ENCODE measurements around the gene RSAD1. TPM values are rescaled to one million over a fixed set of nuclear protein-coding genes. Genes with fewer than 3 reads are reported as not detected.

The RSAD1 gene
- total RNA-seq, 1 experiment from 2014 or later: 93.9 TPM

DNA sequence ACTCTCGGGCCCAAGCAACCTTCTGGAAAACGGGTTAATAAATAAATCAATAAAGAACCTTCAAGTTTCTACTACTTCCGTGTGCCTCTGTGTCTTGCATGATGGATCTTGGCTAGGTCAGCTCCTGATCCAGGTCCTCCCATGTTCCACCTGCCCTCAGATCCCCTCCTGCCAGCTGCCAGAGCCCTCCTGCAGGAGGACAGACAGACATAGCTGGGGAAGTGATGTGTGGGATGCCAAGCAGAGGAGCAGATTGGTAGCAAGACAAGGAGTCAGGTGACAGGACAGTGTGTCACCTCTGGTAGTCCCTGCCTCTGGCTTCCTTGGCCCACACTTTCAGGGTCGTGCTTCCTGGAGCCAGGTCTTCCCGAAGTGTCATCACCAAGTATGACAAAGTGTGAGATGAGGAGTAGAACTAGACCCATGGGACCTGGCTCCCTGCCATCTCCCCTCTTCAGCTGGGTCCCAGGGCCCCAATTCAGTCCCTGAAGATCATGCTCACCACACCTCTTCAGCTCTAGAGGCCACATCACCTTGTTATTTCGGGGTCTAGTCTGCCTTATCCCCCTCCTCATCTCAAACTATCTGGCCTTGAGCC lies 52.9 kb downstream of the RSAD1 start:
- intact Hi-C loops (cut with micrococcal nuclease; ENCODE audit: unreplicated experiment): loop anchor here (1.0 to 2.0 kb wide), 2 partner anchors 11 to 49 kb away; no protein-coding TSS in a partner anchor
- Mint-ChIP-seq H3K4me1 (ENCODE audit: low read depth, unreplicated experiment) (peaks cover 38% of the 10 kb centered on the region), H3K27ac (ENCODE audit: unreplicated experiment) (peak overlapping the region; percentile 80), H3K27me3 (ENCODE audit: insufficient read depth, unreplicated experiment) (no peaks in the 10 kb centered on the region), H3K9me3 (ENCODE audit: unreplicated experiment) (no peaks in the 10 kb centered on the region), H3K4me3 (ENCODE audit: unreplicated experiment) (no peak overlapping the region), H3K36me3 (ENCODE audit: insufficient read depth, unreplicated experiment) (peaks cover 20% of the 10 kb centered on the region)
- ChIA-PET POLR2A (interaction anchor here (0.7 to 2.2 kb wide), 2 partner anchors 11 to 188 kb away, joined by 3 to 20 read pairs; partner anchors contain the start of gene LUC7L3), CTCF (interaction anchor here (1.2 to 4.0 kb wide), 7 partner anchors 8 to 134 kb away, joined by 3 to 27 read pairs (median 3); partner anchors contain the start of gene LRRC59)
- H3K27me3 ChIP-seq (replicated peaks; ENCODE audit: control insufficient read depth, insufficient read depth, low read length): no peaks in the 10 kb centered on the region
- no peaks in the 10 kb centered on the region for H3K9me3 ChIP-seq
- H3K4me1 ChIP-seq: peaks cover 33% of the 10 kb centered on the region
- no peak for DNase-seq
- no peaks in the 10 kb centered on the region for H3K36me3 ChIP-seq (ENCODE audit: control insufficient read depth, insufficient read depth, low read length)
- TF ChIP-seq, protein P1, sequence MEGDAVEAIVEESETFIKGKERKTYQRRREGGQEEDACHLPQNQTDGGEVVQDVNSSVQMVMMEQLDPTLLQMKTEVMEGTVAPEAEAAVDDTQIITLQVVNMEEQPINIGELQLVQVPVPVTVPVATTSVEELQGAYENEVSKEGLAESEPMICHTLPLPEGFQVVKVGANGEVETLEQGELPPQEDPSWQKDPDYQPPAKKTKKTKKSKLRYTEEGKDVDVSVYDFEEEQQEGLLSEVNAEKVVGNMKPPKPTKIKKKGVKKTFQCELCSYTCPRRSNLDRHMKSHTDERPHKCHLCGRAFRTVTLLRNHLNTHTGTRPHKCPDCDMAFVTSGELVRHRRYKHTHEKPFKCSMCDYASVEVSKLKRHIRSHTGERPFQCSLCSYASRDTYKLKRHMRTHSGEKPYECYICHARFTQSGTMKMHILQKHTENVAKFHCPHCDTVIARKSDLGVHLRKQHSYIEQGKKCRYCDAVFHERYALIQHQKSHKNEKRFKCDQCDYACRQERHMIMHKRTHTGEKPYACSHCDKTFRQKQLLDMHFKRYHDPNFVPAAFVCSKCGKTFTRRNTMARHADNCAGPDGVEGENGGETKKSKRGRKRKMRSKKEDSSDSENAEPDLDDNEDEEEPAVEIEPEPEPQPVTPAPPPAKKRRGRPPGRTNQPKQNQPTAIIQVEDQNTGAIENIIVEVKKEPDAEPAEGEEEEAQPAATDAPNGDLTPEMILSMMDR (IDR thresholded peaks at IDR 0.05; ENCODE audit: insufficient read depth in 1 of 2, low read depth in 1 of 2, low read length in 1 of 2, severe bottlenecking in 1 of 2, unreplicated experiment in 1 of 2): no peak
- no peak overlapping the region for H3K4me3 ChIP-seq (ENCODE audit: low read depth, low read length)
- no TSS peak for BruUV-seq (replicated peaks)

DNA sequence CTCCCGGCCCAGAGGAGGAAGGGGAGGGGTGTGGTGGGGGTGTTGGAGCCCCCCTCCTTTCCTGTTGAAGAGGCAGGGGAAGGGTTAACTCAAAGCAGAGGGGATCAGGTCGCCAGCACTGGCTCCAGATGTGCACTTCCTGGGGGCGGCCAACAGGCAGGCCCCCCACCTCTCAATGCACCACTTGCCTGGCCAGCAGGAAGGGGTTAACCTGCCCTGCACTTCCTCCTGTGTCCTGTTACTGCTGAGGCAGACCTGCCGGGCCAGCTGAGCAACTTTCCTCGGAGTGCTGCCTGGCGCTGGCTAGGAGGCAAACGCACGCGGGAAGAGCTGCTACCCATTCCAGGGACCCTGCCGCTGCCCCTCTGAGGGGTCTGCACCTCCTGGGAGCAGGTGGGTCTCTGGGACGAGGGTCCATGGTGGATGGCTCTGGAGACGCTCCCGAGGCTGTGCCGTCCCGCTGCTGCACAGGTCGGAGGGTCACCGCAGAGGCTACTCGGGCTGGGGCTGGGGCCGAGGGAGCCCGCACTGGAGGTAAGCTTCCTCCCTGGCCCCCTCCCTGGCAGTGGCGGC lies 53.9 kb downstream of the RSAD1 start, which contains the start of gene EPN3:
Gene EPN3 (plus strand): TSS at position 284 of the 573 bp plus-strand sequence. CDS start 3,822 bp downstream, outside the sequence.
- Mint-ChIP-seq H3K9me3 (ENCODE audit: unreplicated experiment) (no peaks in the 10 kb centered on the region), H3K27ac (ENCODE audit: unreplicated experiment) (peak within 1 kb of the TSS; percentile 80), H3K27me3 (ENCODE audit: insufficient read depth, unreplicated experiment) (no peaks in the 10 kb centered on the region), H3K4me1 (ENCODE audit: low read depth, unreplicated experiment) (peaks cover 38% of the 10 kb centered on the region), H3K4me3 (ENCODE audit: unreplicated experiment) (peak within 1 kb of the TSS; percentile 87), H3K36me3 (ENCODE audit: insufficient read depth, unreplicated experiment) (peaks cover 29% of the 10 kb centered on the region)
- no peaks in the 10 kb centered on the region for H3K27me3 ChIP-seq (replicated peaks; ENCODE audit: control insufficient read depth, insufficient read depth, low read length)
- no TSS peak for BruUV-seq (replicated peaks)
- intact Hi-C loops (cut with micrococcal nuclease; ENCODE audit: unreplicated experiment): loop anchor here (1.0 to 2.0 kb wide), 2 partner anchors 10 to 50 kb away; no protein-coding TSS in a partner anchor
- POLR2A ChIA-PET: interaction anchor here (0.5 to 2.2 kb wide), 4 partner anchors 10 to 152 kb away, joined by 3 to 20 read pairs (median 4); no protein-coding TSS in a partner anchor
- no peaks in the 10 kb centered on the region for H3K36me3 ChIP-seq (ENCODE audit: control insufficient read depth, insufficient read depth, low read length)
- no peaks in the 10 kb centered on the region for H3K9me3 ChIP-seq
- DNase-seq: peak; percentile 92 to 96
- peaks cover 33% of the 10 kb centered on the region for H3K4me1 ChIP-seq
- CTCF ChIA-PET: interaction anchor here (0.5 to 4.0 kb wide), 14 partner anchors 9 to 160 kb away, joined by 3 to 27 read pairs (median 3); partner anchors contain the start of gene LRRC59
- TF ChIP-seq, protein P1 (IDR thresholded peaks at IDR 0.05; ENCODE audit: insufficient read depth in 1 of 2, low read depth in 1 of 2, low read length in 1 of 2, severe bottlenecking in 1 of 2, unreplicated experiment in 1 of 2): peak in 1 of 2 experiments; percentile 3
- peak within 1 kb of the TSS; percentile 82 for H3K4me3 ChIP-seq (ENCODE audit: low read depth, low read length)

DNA sequence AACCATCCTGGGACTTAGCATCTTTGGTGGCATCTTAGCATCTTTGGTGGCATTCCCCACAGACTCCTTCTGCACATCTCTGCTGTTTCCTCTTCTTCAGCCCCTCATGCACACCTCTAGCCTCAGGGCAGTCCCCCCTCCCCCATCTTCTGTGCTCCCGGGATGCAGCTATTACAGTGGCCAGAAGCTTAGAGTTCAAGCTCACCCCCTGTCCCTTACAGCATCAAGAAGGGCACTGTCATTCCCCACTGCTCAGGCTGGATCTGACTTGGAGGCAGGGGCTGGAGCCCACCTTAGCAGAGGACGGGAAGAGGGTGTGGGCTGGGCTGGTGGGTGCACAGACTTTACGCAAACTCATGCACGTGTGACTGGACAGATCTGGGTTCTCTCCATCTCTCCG lies 54.5 kb downstream of the RSAD1 start:
- peaks cover 36% of the 10 kb centered on the region for H3K36me3 Mint-ChIP-seq (ENCODE audit: insufficient read depth, unreplicated experiment)
- POLR2A ChIA-PET: interaction anchor here (0.6 to 2.2 kb wide), 3 partner anchors 9 to 151 kb away, joined by 3 to 20 read pairs (median 5); no protein-coding TSS in a partner anchor
- Histone ChIP-seq H3K9me3 (no peaks in the 10 kb centered on the region), H3K4me3 (ENCODE audit: low read depth, low read length) (peak overlapping the region; percentile 82), H3K4me1 (peaks cover 37% of the 10 kb centered on the region), H3K27me3 (replicated peaks; ENCODE audit: control insufficient read depth, insufficient read depth, low read length) (no peaks in the 10 kb centered on the region), H3K36me3 (ENCODE audit: control insufficient read depth, insufficient read depth, low read length) (no peaks in the 10 kb centered on the region)
- H3K27ac Mint-ChIP-seq (ENCODE audit: unreplicated experiment): peak overlapping the region; percentile 80
- no peak for DNase-seq
- CTCF ChIA-PET: interaction anchor here (0.5 to 4.0 kb wide), 11 partner anchors 9 to 160 kb away, joined by 3 to 27 read pairs (median 4); no protein-coding TSS in a partner anchor
- H3K4me1 Mint-ChIP-seq (ENCODE audit: low read depth, unreplicated experiment): peaks cover 38% of the 10 kb centered on the region
- peak overlapping the region; percentile 87 for H3K4me3 Mint-ChIP-seq (ENCODE audit: unreplicated experiment)
- intact Hi-C loops (cut with micrococcal nuclease; ENCODE audit: unreplicated experiment): loop anchor here (2.0 kb wide), 1 partner anchor 50 kb away; no protein-coding TSS in a partner anchor
- no peaks in the 10 kb centered on the region for H3K27me3 Mint-ChIP-seq (ENCODE audit: insufficient read depth, unreplicated experiment)
- TF ChIP-seq, protein P1 (IDR thresholded peaks at IDR 0.05; ENCODE audit: insufficient read depth in 1 of 2, low read depth in 1 of 2, low read length in 1 of 2, severe bottlenecking in 1 of 2, unreplicated experiment in 1 of 2): no peak
- no peaks in the 10 kb centered on the region for H3K9me3 Mint-ChIP-seq (ENCODE audit: unreplicated experiment)
- no TSS peak for BruUV-seq (replicated peaks)

Data from Caco-2 (cell line).